GM20431 (cell line): Measurements from ENCODE around the gene TMEM190.
"Not testable (repeated sequence)": the region's sequence is repeated elsewhere in the genome, so short reads cannot be mapped to it uniquely, and the experiment has no call there.

ENCODE experiments used
- in situ Hi-C: fragments of 300-500 bp; cut with MseI, MboI; formaldehyde crosslinking; loops from one replicate; pipeline ENCODE4 v1.15.0; 2020; ENCODE audit warnings: low sequenced_read_pairs; ENCODE audit not compliant: unreplicated experiment

The TMEM190 gene

DNA sequence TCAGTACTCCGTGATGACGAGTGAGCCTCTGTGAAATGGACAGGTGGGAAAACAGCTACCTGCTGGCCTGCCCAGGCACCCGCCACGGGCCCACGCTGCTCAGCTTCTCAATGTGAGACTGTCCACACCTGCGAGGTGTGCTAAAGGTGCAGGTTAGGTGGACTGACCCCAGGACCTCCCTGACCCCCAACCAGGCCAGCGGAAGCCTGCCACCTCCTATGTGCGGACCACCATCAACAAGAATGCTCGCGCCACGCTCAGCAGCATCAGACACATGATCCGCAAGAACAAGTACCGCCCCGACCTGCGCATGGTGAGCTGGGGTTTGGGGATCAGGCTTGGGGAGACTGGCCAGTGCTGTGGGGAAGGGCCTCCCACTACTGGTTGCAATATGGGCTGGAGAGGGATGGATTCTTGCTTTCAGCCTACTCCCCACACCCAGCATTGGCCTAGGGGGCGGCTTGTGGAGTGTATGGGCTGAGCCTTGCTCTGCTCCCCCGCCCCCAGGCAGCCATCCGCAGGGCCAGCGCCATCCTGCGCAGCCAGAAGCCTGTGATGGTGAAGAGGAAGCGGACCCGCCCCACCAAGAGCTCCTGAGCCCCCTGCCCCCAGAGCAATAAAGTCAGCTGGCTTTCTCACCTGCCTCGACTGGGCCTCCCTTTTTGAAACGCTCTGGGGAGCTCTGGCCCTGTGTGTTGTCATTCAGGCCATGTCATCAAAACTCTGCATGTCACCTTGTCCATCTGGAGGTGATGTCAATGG, 11.3 kb downstream of the TMEM190 start:
- in situ Hi-C loops, result no loop called here

GRCh38 chr19:55389386-55390317, 13.0 kb downstream of the TMEM190 start:
- in situ Hi-C loops, result no loop called here

GRCh38 chr19:55390461-55390880, 13.8 kb downstream of the TMEM190 start:
- in situ Hi-C loops, result no loop called here

DNA sequence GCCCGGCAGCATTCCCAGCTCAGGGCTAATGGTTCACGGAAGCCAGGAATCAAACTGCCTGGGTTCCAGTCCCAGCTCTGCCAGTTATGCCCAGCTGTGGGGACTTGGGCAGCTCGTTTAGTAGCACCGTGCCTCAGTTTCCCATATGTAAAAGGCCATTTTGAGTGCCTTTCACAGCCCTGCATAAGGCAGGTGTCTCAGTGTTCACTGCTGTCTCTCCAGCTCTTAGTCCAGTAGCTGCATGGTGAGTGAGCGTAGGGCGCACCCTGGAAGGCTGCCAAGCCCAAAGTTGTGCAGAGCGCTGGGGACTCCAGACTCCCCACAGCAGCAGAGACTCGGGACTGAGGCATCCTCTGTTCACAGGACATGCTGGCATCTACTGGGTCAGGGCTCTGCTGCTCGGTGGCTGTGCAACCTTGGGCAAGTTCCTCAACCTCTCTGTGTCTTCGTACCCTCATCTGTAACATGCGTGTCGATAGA, 14.6 kb downstream of the TMEM190 start:
- in situ Hi-C loops, result no loop called here

- in situ Hi-C loops, result no loop called here
Observed at GRCh38 chr19:55391702-55392615, 15.3 kb downstream of the TMEM190 start.

DNA sequence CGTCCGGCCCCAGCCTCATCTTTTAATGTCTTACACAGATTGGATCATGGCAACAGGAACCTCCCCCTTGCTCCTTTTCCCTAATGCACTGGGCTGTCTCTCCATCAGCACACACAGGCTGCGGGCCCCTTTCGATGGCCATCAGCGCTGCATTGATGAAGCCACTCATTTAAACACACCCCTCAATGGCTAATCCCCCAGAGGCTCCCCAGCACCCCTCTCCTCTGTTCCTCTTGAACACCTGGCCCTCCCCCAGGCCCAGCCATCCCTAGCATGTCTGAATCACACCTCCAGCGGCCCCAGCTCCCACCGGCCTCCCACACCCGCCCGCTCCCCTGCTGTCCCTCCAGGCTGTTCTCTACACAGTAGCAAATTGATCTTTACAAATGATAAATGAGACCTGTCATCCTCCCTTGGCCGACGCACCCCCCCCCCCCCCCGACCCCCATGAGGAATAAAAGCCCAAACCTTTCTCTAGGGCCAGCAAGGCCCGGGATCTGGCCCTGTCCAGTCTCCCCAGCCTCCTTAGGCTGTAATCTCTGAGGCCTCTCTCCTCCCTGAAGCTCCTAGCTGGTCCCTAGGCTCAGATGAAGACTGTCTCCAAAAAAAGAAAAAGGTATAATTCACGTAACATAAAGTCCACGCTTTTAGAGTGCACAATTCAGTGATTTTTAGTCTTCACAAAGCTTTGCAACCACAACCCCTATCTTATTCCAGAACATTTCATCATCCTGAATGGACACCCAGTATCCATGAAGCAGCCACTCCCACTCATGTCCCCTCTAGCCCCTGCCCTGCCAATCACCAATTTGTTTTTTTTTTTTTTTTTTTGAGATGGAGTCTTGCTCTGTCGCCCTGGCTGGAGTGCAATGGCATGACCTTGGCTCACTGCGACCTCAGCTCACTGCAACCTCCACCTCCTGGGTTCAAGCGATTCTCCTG, 16.5 kb downstream of the TMEM190 start:
- in situ Hi-C loops, result no loop called here

DNA sequence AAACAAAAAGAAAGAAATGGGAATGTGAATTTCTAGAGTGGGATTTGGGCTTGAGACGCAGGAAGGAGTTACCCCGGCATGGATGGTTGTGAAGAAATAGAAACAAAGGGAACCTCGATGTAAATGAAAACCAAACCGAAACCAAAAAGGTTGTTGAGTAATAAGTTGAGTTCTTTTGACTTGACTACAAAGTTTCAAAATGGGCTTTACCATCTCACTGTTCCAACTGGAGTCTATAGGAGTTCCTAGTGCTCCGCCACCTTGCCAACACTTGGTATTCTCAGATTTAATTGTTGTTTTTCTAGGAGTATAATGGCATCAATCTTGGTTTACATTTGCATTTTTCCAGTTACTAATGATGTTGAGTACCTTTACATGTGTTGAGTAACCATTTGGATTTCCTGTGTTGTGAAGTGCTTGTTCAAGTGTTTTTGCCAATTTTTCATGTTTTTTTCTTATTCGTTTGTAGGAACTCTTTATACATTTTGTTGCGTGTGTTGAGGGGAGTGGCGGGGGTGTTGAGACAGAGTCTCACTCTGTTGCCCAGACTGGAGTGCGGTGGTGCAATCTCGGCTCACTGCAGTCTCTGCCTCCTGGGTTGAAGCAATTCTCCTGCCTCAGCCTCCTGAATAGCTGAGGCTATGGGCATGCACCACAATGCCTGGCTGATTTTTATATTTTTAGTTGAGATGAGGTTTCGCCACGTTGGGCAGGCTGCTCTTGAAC, 21.7 kb downstream of the TMEM190 start:
- in situ Hi-C loops, result no loop called here

GRCh38 chr19:55400281-55401087, 23.9 kb downstream of the TMEM190 start:
- in situ Hi-C loops, result no loop called here

DNA sequence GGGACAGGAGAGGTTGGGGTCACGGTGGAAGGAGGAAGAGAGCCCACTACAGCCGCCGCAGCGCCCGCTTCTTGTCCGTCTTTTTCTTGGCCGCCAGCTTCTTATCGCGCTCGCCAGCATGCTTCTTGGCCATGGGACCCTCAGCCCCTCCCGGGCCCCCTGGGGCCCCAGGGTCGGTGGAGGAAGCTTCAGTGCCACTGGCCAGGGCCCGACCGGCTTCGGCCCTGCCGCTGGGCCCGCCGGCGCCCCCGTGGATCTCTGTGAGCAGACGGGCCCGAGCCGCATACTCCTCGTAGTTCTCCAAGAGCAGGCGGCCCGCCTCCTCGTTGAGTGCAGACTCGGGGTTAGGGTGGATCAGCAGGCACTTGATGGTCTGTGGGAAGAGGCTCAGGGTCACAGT, 24.8 kb downstream of the TMEM190 start:
- in situ Hi-C loops, result not testable (repeated sequence)

DNA sequence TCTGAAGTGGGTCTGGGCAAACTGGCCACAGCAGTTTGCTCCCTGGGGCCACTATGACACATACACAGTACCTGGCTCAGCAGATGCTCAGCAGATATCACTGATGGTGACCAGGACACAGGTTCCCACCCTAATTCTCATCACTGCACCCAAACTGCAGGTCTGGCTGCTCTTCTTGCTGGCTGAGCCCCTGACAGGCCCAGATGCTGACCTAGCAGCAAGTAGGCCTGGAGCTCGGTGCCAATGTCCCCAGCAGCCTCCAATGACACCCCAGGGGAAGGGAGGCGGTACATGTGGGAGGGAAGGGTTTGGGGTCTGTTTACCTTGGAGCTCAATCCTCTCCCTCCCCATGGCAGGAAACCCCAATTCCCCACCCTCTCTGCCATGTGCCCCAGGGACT, 25.9 kb downstream of the TMEM190 start:
- in situ Hi-C loops, result no loop called here

GRCh38 chr19:55405638-55406037, 29.0 kb downstream of the TMEM190 start:
- in situ Hi-C loops, result no loop called here

DNA sequence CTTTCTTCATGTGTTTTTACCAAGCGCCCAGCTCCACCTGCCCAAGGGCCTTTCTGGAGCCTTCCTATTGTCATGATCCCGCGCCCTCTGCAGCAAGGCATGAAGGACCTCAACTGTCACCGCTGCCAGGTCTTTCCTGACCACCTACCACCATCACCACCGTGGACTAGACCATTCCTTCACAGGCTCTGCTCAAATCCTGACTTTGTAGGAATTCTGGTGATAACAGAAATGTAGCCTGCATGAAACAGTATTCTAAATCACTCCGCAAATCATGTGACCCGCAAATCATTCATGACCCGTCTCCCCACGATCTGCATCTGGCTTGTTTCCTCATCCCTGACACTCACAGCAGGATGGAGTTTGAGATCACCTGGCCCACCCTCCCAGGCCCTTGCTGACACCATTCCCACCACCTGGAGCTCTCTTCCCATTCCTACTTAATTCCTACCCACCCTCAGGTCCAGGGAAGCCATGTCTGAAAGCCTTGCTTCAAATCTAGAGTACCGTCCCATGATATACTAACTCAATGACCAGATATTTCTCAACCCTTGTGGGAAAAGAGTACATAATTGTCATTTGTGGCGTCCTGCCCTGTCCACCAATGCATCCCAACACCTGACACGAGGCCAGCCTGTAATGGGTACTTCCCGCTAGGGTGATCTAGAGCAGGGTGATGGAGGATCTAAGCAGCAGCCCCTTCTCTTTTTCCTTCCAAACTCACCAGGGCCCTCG, 29.6 kb downstream of the TMEM190 start:
- in situ Hi-C loops, result no loop called here

GRCh38 chr19:55406826-55407549, 30.4 kb downstream of the TMEM190 start:
- in situ Hi-C loops, result no loop called here

DNA sequence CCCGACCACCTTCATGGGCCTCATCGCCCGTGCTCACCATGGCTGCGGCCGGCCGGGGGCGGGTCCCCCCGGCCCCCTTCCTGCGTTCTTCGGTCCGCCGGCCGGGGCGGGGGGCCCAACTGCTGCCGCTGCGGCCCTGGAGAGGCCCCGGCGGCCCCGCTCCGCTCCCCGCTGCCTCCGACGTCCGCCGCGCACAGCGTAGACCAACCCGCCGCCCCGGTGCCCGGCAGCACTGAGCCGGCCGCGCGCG, 30.8 kb downstream of the TMEM190 start, which contains the start of gene UBE2S:
Gene UBE2S, minus strand, starts transcription at position 239 of the 250 bp plus-strand sequence. Its CDS starts 199 bp downstream, at position 40.
- in situ Hi-C loops, result not testable (repeated sequence)

DNA sequence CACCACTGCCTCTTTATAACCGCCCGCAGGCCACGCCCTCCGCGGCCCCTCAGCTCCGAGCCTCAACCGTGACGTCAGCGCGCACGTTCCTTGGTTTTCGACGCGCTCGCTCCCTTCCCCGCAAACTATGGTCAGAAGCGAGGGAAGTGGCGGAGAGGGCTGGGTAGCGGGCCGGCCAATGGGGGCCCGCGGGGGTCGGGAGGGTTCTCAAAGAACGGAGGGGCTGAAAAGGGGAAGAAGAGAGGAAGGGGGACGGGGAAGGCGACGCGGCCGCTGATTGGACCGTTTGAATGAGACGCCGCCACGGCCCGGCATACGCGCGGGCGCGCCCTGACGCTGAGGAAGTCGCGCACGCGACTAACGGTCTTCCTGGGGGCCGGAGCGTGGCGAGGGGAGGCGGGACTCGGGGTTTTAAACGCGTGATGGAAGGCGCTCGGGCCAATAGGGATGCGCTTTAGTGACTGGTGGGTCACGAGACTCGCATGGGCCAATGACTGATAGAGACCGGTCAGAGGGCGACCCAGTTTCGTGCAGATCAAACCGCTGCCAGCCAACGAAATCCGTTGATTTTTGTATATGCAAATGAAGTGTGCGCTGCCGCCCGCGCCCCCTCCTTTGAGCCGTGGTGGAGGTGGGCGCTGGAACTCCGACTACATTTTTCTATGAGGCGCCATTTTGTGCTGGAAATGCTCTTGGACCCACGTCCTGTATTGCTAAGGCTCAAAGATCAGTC, 31.3 kb downstream of the TMEM190 start:
- in situ Hi-C loops, result no loop called here

GRCh38 chr19:55408533-55408872, 31.9 kb downstream of the TMEM190 start:
- in situ Hi-C loops, result no loop called here
